CD4-positive, alpha-beta T cell treated with Interleukin-10 for 1 hour (primary cell): ENCODE results near the gene HOXD11.

Experiments
- DNase-seq: peaks from one replicate; pipeline ENCODE4 v3.0.0-alpha.2; 2020

HOXD11 gene

GRCh38 chr2:176151442-176152287 lies 44.6 kb downstream of the HOXD11 start, which contains the start of gene HOXD4:
TSS of gene HOXD4 (plus strand) at chr2:176151550. CDS start at chr2:176151634, 84 bp downstream.
- DNase-seq, result no peak

GRCh38 chr2:176152350-176153181 lies 45.5 kb downstream of the HOXD11 start:
- no peak for DNase-seq

GRCh38 chr2:176154576-176155252 lies 47.6 kb downstream of the HOXD11 start:
- no peak for DNase-seq

GRCh38 chr2:176155356-176156044 lies 48.4 kb downstream of the HOXD11 start:
- DNase-seq, result no peak

GRCh38 chr2:176156301-176156806 lies 49.3 kb downstream of the HOXD11 start:
- DNase-seq, result no peak

- DNase-seq, result no peak
Observed at GRCh38 chr2:176156807-176157498, 49.9 kb downstream of the HOXD11 start, which contains the start of gene HOXD3. TSS of gene HOXD3 (plus strand) at chr2:176157307. CDS start at chr2:176169115, 11,808 bp downstream.

GRCh38 chr2:176157499-176158185 lies 50.6 kb downstream of the HOXD11 start:
- DNase-seq, result no peak

GRCh38 chr2:176158186-176158591 lies 51.1 kb downstream of the HOXD11 start:
- no peak for DNase-seq

- no peak for DNase-seq
Observed at GRCh38 chr2:176158855-176159662, 52.0 kb downstream of the HOXD11 start.
